ENCODE results near the gene ASIC2. TPM values are rescaled to one million over a fixed set of nuclear protein-coding genes. Genes with fewer than 3 reads are reported as not detected.

Gene ASIC2
- under 1 TPM in 1 of 3 donors, not detected in 2; 0.10 TPM for polyA plus RNA-seq

- H3K27ac ChIP-seq (ENCODE audit: low read depth, low read length), result no peak within 1 kb of the TSS
- 8 to 10% (median 9%) methylated on average over 57 to 68 of the region's 68 CpGs for WGBS, 3 donors
These were observed at the start of gene ASIC2 for GRCh38 chr17:33292981-33293867. TSS of gene ASIC2 (minus strand) at chr17:33293295.

GRCh38 chr17:33342025-33342424, 48.9 kb upstream of the ASIC2 start:
- no peak overlapping the region for H3K27ac ChIP-seq (ENCODE audit: low read depth, low read length)
- WGBS, 3 donors, result 34 to 44% (median 40%) methylated on average over 3 of the region's 3 CpGs

- 58 to 80% (median 68%) methylated on average over 4 of the region's 4 CpGs for WGBS, 3 donors
- no peak overlapping the region for H3K27ac ChIP-seq (ENCODE audit: low read depth, low read length)
These were observed 45.1 kb upstream of the ASIC2 start for GRCh38 chr17:33338242-33338641.

DNA sequence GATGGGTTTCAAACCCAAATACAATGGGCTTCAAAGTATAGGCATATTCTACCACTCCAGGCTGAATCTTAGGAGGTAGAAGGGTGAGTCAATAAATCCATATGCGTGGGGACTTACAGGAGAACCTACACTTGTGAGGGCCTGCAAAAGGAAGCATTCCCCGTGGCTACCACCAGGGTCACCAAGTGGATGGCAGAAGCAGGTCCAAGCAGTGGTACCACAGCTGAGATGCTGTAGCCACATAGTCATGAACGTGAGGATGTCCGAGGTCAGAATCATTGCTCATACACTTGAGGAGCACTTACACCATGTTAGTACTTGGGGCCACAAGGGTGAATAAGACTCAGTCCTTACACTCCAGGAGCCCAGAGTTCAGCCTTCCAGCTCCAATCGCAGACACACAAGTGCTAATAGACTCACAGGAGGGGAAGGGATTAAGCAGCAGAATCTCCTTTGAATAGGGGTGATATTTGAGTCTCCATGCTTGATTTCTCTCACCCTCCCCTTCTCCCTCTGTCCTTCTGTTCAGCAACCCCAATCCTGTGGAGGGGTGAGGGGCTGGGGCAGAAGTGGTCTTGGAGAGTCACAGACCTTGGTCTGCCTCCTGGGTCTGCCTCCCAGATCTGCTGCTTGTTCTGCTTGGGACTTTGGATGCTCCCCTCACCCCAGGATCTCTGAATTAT, 42.5 kb upstream of the ASIC2 start:
- 48 to 58% (median 53%) methylated on average over 5 of the region's 5 CpGs for WGBS, 3 donors
- H3K27ac ChIP-seq (ENCODE audit: low read depth, low read length), result no peak overlapping the region

DNA sequence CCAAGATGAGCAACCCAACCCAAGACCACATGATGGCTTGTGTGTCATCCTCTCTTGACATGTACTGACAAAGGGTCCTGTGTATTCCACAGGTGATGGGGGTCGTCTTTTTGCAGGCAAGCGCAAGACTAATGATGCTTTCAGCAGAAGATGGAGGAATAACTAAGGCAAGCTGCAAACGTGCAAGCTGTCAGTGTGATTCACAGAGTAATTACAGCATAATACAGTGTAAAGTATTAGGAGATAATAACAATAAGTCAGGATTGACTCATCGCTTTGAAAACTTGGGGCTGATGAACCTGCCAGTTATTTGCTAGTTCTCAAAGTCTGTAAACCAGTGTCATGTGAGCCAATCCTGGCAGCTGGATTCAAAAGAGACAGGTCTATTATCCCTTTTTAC, 41.6 kb upstream of the ASIC2 start:
- H3K27ac ChIP-seq (ENCODE audit: low read depth, low read length), result no peak overlapping the region
- 58 to 67% (median 65%) methylated on average over 4 of the region's 4 CpGs for WGBS, 3 donors

- no peak overlapping the region for H3K27ac ChIP-seq (ENCODE audit: low read depth, low read length)
- 73 to 85% (median 73%) methylated on average over 3 of the region's 3 CpGs for WGBS, 3 donors
These were observed 37.8 kb upstream of the ASIC2 start for GRCh38 chr17:33330877-33331276.

DNA sequence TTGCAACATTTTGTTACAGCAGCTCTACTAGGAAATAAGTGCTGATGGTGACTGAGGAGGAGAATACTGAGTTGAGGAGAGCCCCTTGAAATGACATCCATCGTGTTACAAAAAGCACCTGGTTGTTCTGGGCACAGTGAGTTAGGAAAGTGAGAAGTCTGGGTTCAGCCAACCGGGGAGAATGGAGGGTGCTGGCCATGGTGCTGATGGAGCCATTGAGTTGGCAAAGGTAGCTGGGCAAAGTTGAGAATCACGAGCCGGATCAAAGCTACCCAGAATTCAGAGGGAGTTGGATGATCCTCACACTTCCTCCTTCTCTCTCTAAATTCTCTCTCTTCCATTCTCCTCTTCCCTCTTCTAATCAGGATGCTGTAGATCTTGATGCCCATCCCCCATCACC, 35.0 kb upstream of the ASIC2 start:
- WGBS, 3 donors, result 21 to 23% (median 22%) methylated on average over 4 of the region's 4 CpGs

DNA sequence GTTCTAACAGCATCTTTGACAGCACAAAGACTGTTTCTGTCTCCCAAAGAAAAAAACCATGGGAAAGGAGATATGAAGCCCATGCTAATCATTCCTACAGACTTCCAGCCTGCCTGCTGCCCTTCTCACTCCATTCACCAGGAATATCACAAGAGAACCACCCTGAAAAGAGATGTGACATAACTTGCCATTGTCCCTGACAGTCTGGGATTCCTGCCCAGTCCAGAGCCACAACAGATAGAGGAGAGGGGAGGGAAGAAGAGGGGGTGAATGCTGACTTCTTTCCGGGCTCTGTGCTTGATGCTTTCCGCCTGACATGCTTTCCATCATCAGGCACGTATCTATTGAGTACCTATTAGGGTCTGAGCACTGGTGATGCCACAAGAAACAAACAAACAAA, 31.6 kb upstream of the ASIC2 start:
- no peak overlapping the region for H3K27ac ChIP-seq (ENCODE audit: low read depth, low read length)
- WGBS, 3 donors, result 45 to 68% (median 61%) methylated on average over 3 of the region's 3 CpGs

More for the DNA sequence above, 35.0 kb upstream of the ASIC2 start:
- H3K27ac ChIP-seq (ENCODE audit: low read depth, low read length), result no peak overlapping the region

- WGBS, 3 donors, result 65 to 73% (median 66%) methylated on average over 6 of the region's 6 CpGs
- no peak overlapping the region for H3K27ac ChIP-seq (ENCODE audit: low read depth, low read length)
These were observed 29.0 kb upstream of the ASIC2 start for GRCh38 chr17:33322063-33322462.

GRCh38 chr17:33318241-33318640, 25.1 kb upstream of the ASIC2 start:
- WGBS, 3 donors, result 30 to 40% (median 36%) methylated on average over 3 of the region's 3 CpGs
- H3K27ac ChIP-seq (ENCODE audit: low read depth, low read length), result no peak overlapping the region

GRCh38 chr17:33316746-33317145, 23.7 kb upstream of the ASIC2 start:
- WGBS, 3 donors, result 73 to 81% (median 73%) methylated on average over 6 of the region's 6 CpGs
- H3K27ac ChIP-seq (ENCODE audit: low read depth, low read length), result no peak overlapping the region

GRCh38 chr17:33310296-33310695, 17.2 kb upstream of the ASIC2 start:
- WGBS, 3 donors, result 21 to 55% (median 47%) methylated on average over 2 of the region's 2 CpGs
- no peak overlapping the region for H3K27ac ChIP-seq (ENCODE audit: low read depth, low read length)

- WGBS, 3 donors, result 60 to 68% (median 64%) methylated on average over 5 of the region's 5 CpGs
- H3K27ac ChIP-seq (ENCODE audit: low read depth, low read length), result no peak overlapping the region
These were observed 10.2 kb upstream of the ASIC2 start for GRCh38 chr17:33303254-33303653.

GRCh38 chr17:33302394-33302793, 9.3 kb upstream of the ASIC2 start:
- H3K27ac ChIP-seq (ENCODE audit: low read depth, low read length), result no peak overlapping the region

DNA sequence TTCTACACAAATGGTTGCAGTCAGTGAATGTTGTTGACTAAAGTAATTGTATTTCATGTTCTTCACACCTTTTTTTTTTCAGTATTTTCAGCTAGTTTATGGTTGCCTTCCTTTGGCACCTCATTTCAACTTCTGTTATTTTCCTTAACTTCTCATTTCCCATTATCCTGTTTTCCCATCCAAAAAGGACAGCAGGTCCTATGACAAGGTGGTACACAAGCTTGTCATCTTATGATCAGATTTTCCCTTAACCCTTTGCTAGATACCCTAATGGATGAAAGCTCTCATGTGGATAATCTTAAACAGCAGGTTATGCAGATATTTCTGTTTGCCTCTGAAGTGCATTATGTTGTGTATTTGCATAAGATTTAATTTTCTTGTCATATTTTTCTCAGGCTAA, 7.1 kb upstream of the ASIC2 start:
- no peak overlapping the region for H3K27ac ChIP-seq (ENCODE audit: low read depth, low read length)

DNA sequence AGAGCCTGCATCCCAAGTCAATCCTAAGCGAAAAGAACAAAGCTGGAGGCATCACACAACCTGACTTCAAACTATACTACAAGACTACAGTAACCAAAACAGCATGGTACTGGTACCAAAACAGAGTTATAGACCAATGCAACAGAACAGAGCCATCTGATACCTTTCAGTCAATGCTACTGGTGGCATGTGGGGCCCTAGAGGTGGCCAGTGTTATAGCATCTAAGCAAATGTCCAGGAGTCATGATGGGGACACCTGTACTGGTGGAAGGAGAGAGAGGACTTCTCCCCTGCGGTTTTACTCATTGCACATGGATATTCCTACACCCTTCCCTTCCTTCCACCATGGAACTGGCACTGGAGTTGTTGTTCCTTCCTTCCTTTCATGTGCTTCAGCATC, 6.0 kb upstream of the ASIC2 start:
- 73 to 90% (median 80%) methylated on average over 2 of the region's 2 CpGs for WGBS, 3 donors

DNA sequence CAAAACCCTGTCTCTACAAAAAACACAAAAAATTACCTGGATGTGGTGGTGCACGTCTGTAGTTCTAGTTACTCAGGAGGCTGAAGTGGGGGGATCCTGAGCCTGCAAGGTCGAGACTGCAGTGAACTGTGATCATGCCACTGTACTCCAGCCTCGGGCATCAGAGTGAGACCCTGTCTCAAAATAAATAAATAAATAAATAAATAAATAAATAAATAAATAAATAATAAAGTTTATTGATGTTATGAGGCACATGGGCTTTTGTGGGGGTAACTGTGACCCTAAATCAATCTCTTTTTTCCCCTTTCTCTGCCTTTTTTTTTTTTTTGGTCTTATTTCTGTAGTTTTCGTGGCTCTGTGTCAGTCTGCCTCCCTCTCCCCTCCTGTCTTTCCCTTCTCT, 4.5 kb upstream of the ASIC2 start:
- H3K27ac ChIP-seq (ENCODE audit: low read depth, low read length), result no peak overlapping the region
- WGBS, 3 donors, result 81 to 84% (median 84%) methylated on average over 4 of the region's 4 CpGs

More for the DNA sequence above, 6.0 kb upstream of the ASIC2 start:
- H3K27ac ChIP-seq (ENCODE audit: low read depth, low read length), result no peak overlapping the region

- 11 to 18% (median 12%) methylated on average over 1 of the region's 1 CpG for WGBS, 3 donors
- H3K27ac ChIP-seq (ENCODE audit: low read depth, low read length), result no peak overlapping the region
These were observed 1.9 kb upstream of the ASIC2 start for GRCh38 chr17:33294994-33295393.

GRCh38 chr17:33292201-33292980, 704 bp downstream of the ASIC2 start:
- no peak overlapping the region for H3K27ac ChIP-seq (ENCODE audit: low read depth, low read length)
- WGBS, 3 donors, result 0 to 2% (median 1%) methylated on average over 52 to 70 of the region's 72 CpGs
